WTC11 (cell line): Measurements from ENCODE around the gene FNBP1L. TPM values are rescaled to one million over a fixed set of nuclear protein-coding genes. Genes with fewer than 3 reads are reported as not detected.
A peak's percentile ranks its signal among the peaks of the same experiment; 100 is the strongest.

ENCODE experiments used
- ATAC-seq: fragments of 200-7000 bp; cut with Tn5 transposase; 2 replicates; pipeline ENCODE4 v1.10.0; 2021; ENCODE audit warnings: mild to moderate bottlenecking, moderate library complexity
- CTCF ChIA-PET: fragments of 300-600 bp; sonication (Branson Sonifier 250); formaldehyde crosslinking; loops from one replicate; lab custom pipeline; 2021; ENCODE audit warnings: antibody characterized with exemption; lab: Charles Lee
- POLR2A ChIA-PET: fragments of 350-600 bp; sonication (Branson Sonifier 250); formaldehyde crosslinking; loops from one replicate; lab custom pipeline; 2021; ENCODE audit warnings: antibody characterized with exemption; lab: Charles Lee
- DNase-seq: peaks from one replicate; pipeline ENCODE4 v3.0.0; 2021; ENCODE audit warnings: low spot score
- H3K27ac Mint-ChIP-seq: 2 replicates; pipeline ENCODE4 v1.8.0; 2021; ENCODE audit warnings: mixed read lengths
- H3K27me3 Mint-ChIP-seq: 2 replicates; pipeline ENCODE4 v1.8.0; 2021; ENCODE audit warnings: low read depth, mild to moderate bottlenecking, moderate library complexity, mixed read lengths
- H3K36me3 Mint-ChIP-seq: 2 replicates; pipeline ENCODE4 v1.8.0; 2021; ENCODE audit warnings: mixed read lengths
- H3K4me1 Mint-ChIP-seq: 2 replicates; pipeline ENCODE4 v1.8.0; 2022; ENCODE audit warnings: mixed read lengths
- H3K4me3 Mint-ChIP-seq: 2 replicates; pipeline ENCODE4 v1.8.0; 2021; ENCODE audit warnings: mild to moderate bottlenecking, moderate library complexity, mixed read lengths
- H3K9me3 Mint-ChIP-seq: 2 replicates; pipeline ENCODE4 v1.8.0; 2021; ENCODE audit warnings: mixed read lengths
- ATF2 ChIP-seq: sonication (generic); formaldehyde crosslinking; IDR thresholded peaks from 2 replicates; pipeline ENCODE4 v1.8.1; 2022; ENCODE audit warnings: low read depth, missing genetic modification reagents, borderline replicate concordance
- ETV6 ChIP-seq: sonication (generic); formaldehyde crosslinking; IDR thresholded peaks from 2 replicates; pipeline ENCODE4 v1.8.1; 2022; ENCODE audit warnings: mild to moderate bottlenecking, missing genetic modification reagents
- FOXP1 ChIP-seq: sonication (generic); formaldehyde crosslinking; IDR thresholded peaks from 2 replicates; pipeline ENCODE4 v1.8.0; 2022; ENCODE audit warnings: missing genetic modification reagents, mild to moderate bottlenecking, moderate library complexity, borderline replicate concordance
- FOXP4 ChIP-seq: sonication (generic); formaldehyde crosslinking; IDR thresholded peaks from 2 replicates; pipeline ENCODE4 v1.8.0; 2022; ENCODE audit warnings: mild to moderate bottlenecking, missing genetic modification reagents
- HMGA2 ChIP-seq: fragments of 250-450 bp; sonication (Bioruptor Pico); IDR thresholded peaks from 2 replicates; pipeline ENCODE4 v1.4.0; 2021; ENCODE audit warnings: mild to moderate bottlenecking, moderate library complexity
- MAX ChIP-seq: sonication (generic); formaldehyde crosslinking; IDR thresholded peaks from 2 replicates; pipeline ENCODE4 v1.8.0; 2022; ENCODE audit warnings: mild to moderate bottlenecking, missing genetic modification reagents
- NFATC4 ChIP-seq: fragments of 250-450 bp; sonication (Bioruptor Pico); IDR thresholded peaks from 2 replicates; pipeline ENCODE4 v1.9.0; 2021; ENCODE audit warnings: mild to moderate bottlenecking
- NR3C1 ChIP-seq: sonication (generic); formaldehyde crosslinking; conservative IDR thresholded peaks from 2 replicates; pipeline ENCODE4 v1.8.1; 2023; ENCODE audit warnings: low read depth, mild to moderate bottlenecking, missing genetic modification reagents
- OVOL2 ChIP-seq: fragments of 250-450 bp; sonication (Bioruptor Pico); IDR thresholded peaks from 2 replicates; pipeline ENCODE4 v1.9.0; 2021; ENCODE audit warnings: mild to moderate bottlenecking, borderline replicate concordance
- PRDM15 ChIP-seq: sonication (generic); formaldehyde crosslinking; IDR thresholded peaks from 2 replicates; pipeline ENCODE4 v1.8.0; 2022; ENCODE audit warnings: missing genetic modification reagents
- PRRX2 ChIP-seq: fragments of 250-450 bp; sonication (Bioruptor Pico); IDR thresholded peaks from 2 replicates; pipeline ENCODE4 v1.8.0; 2021; ENCODE audit warnings: mild to moderate bottlenecking
- SMAD3 ChIP-seq: sonication (generic); formaldehyde crosslinking; IDR thresholded peaks from 2 replicates; pipeline ENCODE4 v1.8.0; 2022; ENCODE audit warnings: missing genetic modification reagents, mild to moderate bottlenecking, borderline replicate concordance
- TCF7 ChIP-seq: sonication (generic); formaldehyde crosslinking; IDR thresholded peaks from 2 replicates; pipeline ENCODE4 v1.8.0; 2022; ENCODE audit warnings: mild to moderate bottlenecking, low read depth, missing genetic modification reagents, moderate library complexity
- TEAD4 ChIP-seq: sonication (generic); formaldehyde crosslinking; IDR thresholded peaks from 2 replicates; pipeline ENCODE4 v1.8.0; 2022; ENCODE audit warnings: mild to moderate bottlenecking, missing genetic modification reagents
- TP53 ChIP-seq: sonication (generic); formaldehyde crosslinking; IDR thresholded peaks from 2 replicates; pipeline ENCODE4 v1.8.1; 2023; ENCODE audit warnings: mild to moderate bottlenecking, missing genetic modification reagents
- USF1 ChIP-seq: sonication (generic); formaldehyde crosslinking; IDR thresholded peaks from 2 replicates; pipeline ENCODE4 v1.8.0; 2022; ENCODE audit warnings: mild to moderate bottlenecking, missing genetic modification reagents
- ZNF416 ChIP-seq: fragments of 250-450 bp; sonication (Bioruptor Pico); IDR thresholded peaks from 2 replicates; pipeline ENCODE4 v1.9.0; 2021; ENCODE audit warnings: mild to moderate bottlenecking, inconsistent platforms
- ZNF532 ChIP-seq: fragments of 250-450 bp; sonication (Bioruptor Pico); IDR thresholded peaks from 2 replicates; pipeline ENCODE4 v1.9.0; 2021; ENCODE audit warnings: mild to moderate bottlenecking, borderline replicate concordance
- total RNA-seq: library from RNA; stranded (reverse); gene quantifications from 3 replicates; pipeline ENCODE4 v1.2.3, GENCODE V29; 2021

FNBP1L gene
- total RNA-seq, 1 experiment from 2014 or later: 79.1 TPM

- TF ChIP-seq ATF2: no peak
- no peak for TF ChIP-seq TP53 (CRISPR knock-in tag)
- TF ChIP-seq ZNF532: no peak
Observed at GRCh38 chr1:93503163-93503562, 55.2 kb downstream of the FNBP1L start (continued).

GRCh38 chr1:93503816-93504215, 55.9 kb downstream of the FNBP1L start:
- no peak overlapping the region for H3K27ac Mint-ChIP-seq
- DNase-seq (no peak), ATAC-seq (no peak)
- peaks cover 33% of the 10 kb centered on the region for H3K36me3 Mint-ChIP-seq
- peaks cover 36% of the 10 kb centered on the region for H3K4me1 Mint-ChIP-seq
- H3K4me3 Mint-ChIP-seq: no peak overlapping the region
- no peaks in the 10 kb centered on the region for H3K27me3 Mint-ChIP-seq
- ChIA-PET POLR2A (no interaction called here), CTCF (no interaction called here)
- TF ChIP-seq NFATC4 (CRISPR knock-in tag): no peak
- TF ChIP-seq TCF7: no peak
- H3K9me3 Mint-ChIP-seq: peaks cover 11% of the 10 kb centered on the region

GRCh38 chr1:93504247-93505033, 56.5 kb downstream of the FNBP1L start:
- DNase-seq: no peak
- ChIA-PET CTCF (no interaction called here), POLR2A (no interaction called here)
- ATAC-seq: no peak
- Mint-ChIP-seq H3K4me3 (no peak overlapping the region), H3K27ac (peak overlapping the region; percentile 16), H3K36me3 (peaks cover 40% of the 10 kb centered on the region), H3K27me3 (peaks cover 2% of the 10 kb centered on the region; the same call in 1 of the 2 replicates), H3K4me1 (peaks cover 37% of the 10 kb centered on the region), H3K9me3 (peaks cover 18% of the 10 kb centered on the region)
- TF ChIP-seq ZNF416 (CRISPR knock-in tag): no peak
- no peak for TF ChIP-seq FOXP1 (CRISPR knock-in tag)
- no peak for TF ChIP-seq TEAD4 (CRISPR knock-in tag)
- TF ChIP-seq SMAD3 (CRISPR knock-in tag): no peak
- no peak for TF ChIP-seq FOXP4 (CRISPR knock-in tag)
- TF ChIP-seq MAX (CRISPR knock-in tag): no peak
- no peak for TF ChIP-seq HMGA2 (CRISPR knock-in tag)

GRCh38 chr1:93506126-93506525, 58.2 kb downstream of the FNBP1L start:
- peaks cover 29% of the 10 kb centered on the region for H3K9me3 Mint-ChIP-seq
- no peak overlapping the region for H3K4me3 Mint-ChIP-seq
- CTCF ChIA-PET: no interaction called here
- POLR2A ChIA-PET: no interaction called here
- peaks cover 32% of the 10 kb centered on the region for H3K4me1 Mint-ChIP-seq
- H3K36me3 Mint-ChIP-seq: peaks cover 50% of the 10 kb centered on the region
- H3K27ac Mint-ChIP-seq: no peak overlapping the region
- peaks cover 4% of the 10 kb centered on the region; the same call in 1 of the 2 replicates for H3K27me3 Mint-ChIP-seq
- ATAC-seq: no peak
- DNase-seq: no peak
- TF ChIP-seq USF1 (CRISPR knock-in tag) (no peak), OVOL2 (no peak), HMGA2 (CRISPR knock-in tag) (no peak), PRRX2 (CRISPR knock-in tag) (no peak), ETV6 (CRISPR knock-in tag) (no peak), PRDM15 (no peak), NR3C1 (CRISPR knock-in tag) (no peak)
